Measurements from ENCODE around the gene TMEM69.
"Not testable (repeated sequence)": the region's sequence is repeated elsewhere in the genome, so short reads cannot be mapped to it uniquely, and the experiment has no call there.

GRCh38 chr1:45739641-45740156 lies 51.7 kb downstream of the TMEM69 start:
- not testable (repeated sequence) for TF ChIP-seq CTCF (IDR thresholded peaks at IDR 0.05; ENCODE audit: insufficient read depth, low read length); POLR2AphosphoS5 (IDR thresholded peaks at IDR 0.05; ENCODE audit: low read depth); REST (IDR thresholded peaks at IDR 0.05; ENCODE audit: insufficient replicate concordance, low read depth); GABPA (IDR thresholded peaks at IDR 0.05; ENCODE audit: low read depth); SPI1 (IDR thresholded peaks at IDR 0.05; ENCODE audit: borderline replicate concordance, low read depth)
